Spleen (tissue), 11 donors: Measurements from ENCODE around the gene GPR34. TPM values are rescaled to one million over a fixed set of nuclear protein-coding genes. Genes with fewer than 3 reads are reported as not detected.

Experiments used
- DNase-seq: peaks from one replicate; pipeline ENCODE4 v3.0.0-alpha.2; 2020
- H3K27ac ChIP-seq, 8 donors: fragments of 200-600 bp; sonication (generic) in 7 of 8; 1 replicate in 4 of 8; 2 replicates in 4 of 8; pipeline versions ENCODE4 v1.5.0 to v1.8.0; 2016 to 2021; ENCODE audit warnings: inconsistent platforms in 4 of 8, mild to moderate bottlenecking in 4 of 8, moderate library complexity in 1 of 8
- H3K27me3 ChIP-seq, 7 donors: fragments of 200-600 bp; sonication (generic) in 6 of 7; replicated peaks in 1 of 7; 1 replicate in 4 of 7; 2 replicates in 3 of 7; pipeline versions ENCODE4 v1.5.0 to v1.8.0; 2016 to 2021; ENCODE audit warnings: inconsistent platforms in 3 of 7, mild to moderate bottlenecking in 1 of 7
- H3K36me3 ChIP-seq, 6 donors: fragments of 200-600 bp; sonication (generic) in 5 of 6; 1 replicate in 4 of 6; 2 replicates in 2 of 6; pipeline versions ENCODE4 v1.5.0 to v1.8.0; 2016 to 2021; ENCODE audit warnings: inconsistent platforms in 2 of 6
- H3K4me1 ChIP-seq, 6 donors: fragments of 200-600 bp; sonication (generic) in 5 of 6; 1 replicate in 3 of 6; 2 replicates in 3 of 6; pipeline versions ENCODE4 v1.5.0 to v1.8.0; 2016 to 2021; ENCODE audit warnings: inconsistent platforms in 3 of 6
- H3K4me3 ChIP-seq, 8 donors: fragments of 200-600 bp; sonication (generic) in 7 of 8; 1 replicate in 4 of 8; 2 replicates in 4 of 8; pipeline versions ENCODE4 v1.5.0 to v1.8.0; 2016 to 2021; ENCODE audit warnings: inconsistent platforms in 4 of 8, mild to moderate bottlenecking in 4 of 8, moderate library complexity in 2 of 8
- H3K9me3 ChIP-seq, 8 donors: fragments of 200-600 bp; sonication (generic) in 7 of 8; 1 replicate in 4 of 8; 2 replicates in 4 of 8; pipeline versions ENCODE4 v1.5.0 to v1.8.0; 2016 to 2021; ENCODE audit warnings: inconsistent platforms in 4 of 8
- POLR2A ChIP-seq, 3 donors: fragments of 450-650 bp; IDR thresholded peaks; one replicate each; pipeline ENCODE4 v1.5.1; 2017; ENCODE audit warnings: antibody characterized with exemption in 3 of 3, mild to moderate bottlenecking in 1 of 3
- POLR2AphosphoS5 ChIP-seq, 3 donors: sonication (generic); formaldehyde crosslinking; IDR thresholded peaks; one replicate each; pipeline ENCODE4 v1.5.1; 2017; ENCODE audit warnings: antibody characterized with exemption in 3 of 3
- WGBS, 5 donors: extraction: QIAGEN DNeasy Blood & Tissue Kit in 3 of 5; methylation state at CpG; one replicate each; pipeline versions ENCODE4 v1.1.5 to v1.1.7; 2013 to 2018; 5-methylcytosine and 5-hydroxymethylcytosine counted together
- intact Hi-C: fragments of 100-400 bp; cut with DNase I; formaldehyde crosslinking; loops from one replicate; pipeline ENCODE4 v1.15.0; 2023; ENCODE audit warnings: low total_unique reads
- polyA plus RNA-seq, 3 donors: library from polyadenylated mRNA; stranded (reverse); fragments of 200-250 nt; gene quantifications; one replicate each; pipeline ENCODE4 v1.2.1, GENCODE V29; 2013
- total RNA-seq, 7 donors: library from RNA; depleted of rRNA in 3 of 7; stranded (reverse); fragments of >200 nt in 3 of 7; fragmentation: NEBNext Ultra II Directional in 4 of 7; extraction: Animal tissue kit (Norgen Biotek cat#: 25700) in 4 of 7; gene quantifications; one replicate each; pipeline versions ENCODE4 v1.1.0 to v1.2.1, GENCODE V29; 2016 to 2021
- TF ChIP-seq, protein P1 (sequence below), 11 experiments: fragments of 200-600 bp in 7 of 11; fragments of 450-650 bp in 4 of 11; sonication (generic) in 4 of 11; IDR thresholded peaks in 8 of 11; conservative IDR thresholded peaks in 3 of 11; 1 replicate in 7 of 11; 2 replicates in 4 of 11; pipeline versions ENCODE4 v1.4.0 to v1.8.0; 2016 to 2021; ENCODE audit warnings: antibody characterized with exemption in 11 of 11, inconsistent platforms in 4 of 11, mild to moderate bottlenecking in 1 of 11
- donor health status: healthy with polysubstance abuse.
- donor health status: DM: no; HTN: no; CAD: no; lungs with moderate emphysema.
- donor health status: DM: no; HTN: no; CAD: no.
- donor health status: Bipolar disorder and iron deficiency.
- donor health status: healthy.
- donor health status: DM: no; HTN: no; CAD: no.
- donor health status: DM: yes; HTN: yes; CAD: no.

Gene GPR34
- total and polyA plus RNA-seq, 10 donors: 5.5 to 45.1 (median 15.1) TPM

DNA sequence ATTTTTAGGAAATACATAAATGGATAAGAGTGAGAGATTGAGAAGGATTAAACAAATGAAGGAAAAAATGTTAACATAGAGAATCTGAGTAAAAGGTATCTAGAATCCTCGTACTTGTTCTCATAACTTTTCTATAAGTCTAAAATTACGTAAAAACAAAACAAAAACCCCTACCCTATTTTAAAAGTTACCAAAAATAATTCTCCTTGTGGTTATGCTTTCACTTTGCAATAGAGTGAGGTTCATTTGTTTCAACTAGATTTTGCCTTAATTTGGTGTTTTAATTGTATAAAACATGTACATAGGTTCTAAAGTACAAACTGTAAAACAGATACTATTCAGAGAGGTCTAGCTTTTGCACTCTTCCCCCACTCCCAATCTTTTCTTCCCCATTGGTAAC, 3.8 kb upstream of the GPR34 start:
- intact Hi-C loops: no loop called here

DNA sequence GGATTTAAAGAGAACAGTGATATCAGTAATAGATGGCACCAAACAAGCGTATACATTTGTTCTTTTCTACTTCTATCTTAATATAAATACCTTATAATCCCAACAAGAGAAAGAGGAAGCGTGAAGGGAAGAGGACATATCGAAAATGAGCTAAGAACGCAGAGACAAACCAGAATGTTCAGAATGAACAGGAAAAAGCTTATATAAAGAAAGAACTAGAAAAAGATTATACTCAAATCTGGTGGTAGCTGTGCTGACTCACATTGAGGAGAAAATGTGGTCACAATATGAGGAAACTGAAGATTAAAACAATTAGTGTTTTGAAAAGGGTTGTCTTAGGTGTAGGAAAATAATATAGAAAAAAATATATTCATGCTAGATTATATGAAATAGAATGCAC, 2.0 kb upstream of the GPR34 start:
- Histone ChIP-seq H3K27ac (peak overlapping the region in 1 of 8 donors; percentile 37), H3K9me3 (no peaks in the 10 kb centered on the region), H3K4me1 (peaks cover 0 to 38% (median 5%) of the 10 kb centered on the region in 6 donors), H3K36me3 (no peaks in the 10 kb centered on the region), H3K27me3 (no peaks in the 10 kb centered on the region), H3K4me3 (no peak overlapping the region)
- TF ChIP-seq POLR2A (IDR thresholded peaks at IDR 0.05) (no peak), POLR2AphosphoS5 (IDR thresholded peaks at IDR 0.05) (no peak)
- TF ChIP-seq, protein P1, sequence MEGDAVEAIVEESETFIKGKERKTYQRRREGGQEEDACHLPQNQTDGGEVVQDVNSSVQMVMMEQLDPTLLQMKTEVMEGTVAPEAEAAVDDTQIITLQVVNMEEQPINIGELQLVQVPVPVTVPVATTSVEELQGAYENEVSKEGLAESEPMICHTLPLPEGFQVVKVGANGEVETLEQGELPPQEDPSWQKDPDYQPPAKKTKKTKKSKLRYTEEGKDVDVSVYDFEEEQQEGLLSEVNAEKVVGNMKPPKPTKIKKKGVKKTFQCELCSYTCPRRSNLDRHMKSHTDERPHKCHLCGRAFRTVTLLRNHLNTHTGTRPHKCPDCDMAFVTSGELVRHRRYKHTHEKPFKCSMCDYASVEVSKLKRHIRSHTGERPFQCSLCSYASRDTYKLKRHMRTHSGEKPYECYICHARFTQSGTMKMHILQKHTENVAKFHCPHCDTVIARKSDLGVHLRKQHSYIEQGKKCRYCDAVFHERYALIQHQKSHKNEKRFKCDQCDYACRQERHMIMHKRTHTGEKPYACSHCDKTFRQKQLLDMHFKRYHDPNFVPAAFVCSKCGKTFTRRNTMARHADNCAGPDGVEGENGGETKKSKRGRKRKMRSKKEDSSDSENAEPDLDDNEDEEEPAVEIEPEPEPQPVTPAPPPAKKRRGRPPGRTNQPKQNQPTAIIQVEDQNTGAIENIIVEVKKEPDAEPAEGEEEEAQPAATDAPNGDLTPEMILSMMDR (IDR thresholded peaks at IDR 0.05 in 8 of 11, conservative IDR thresholded peaks at IDR 0.05 in 3 of 11): no peak
- DNase-seq: no peak
- 28 to 55% (median 50%) methylated on average over 4 of the region's 4 CpGs for WGBS, 5 donors
- intact Hi-C loops: no loop called here

More for the DNA sequence above, 3.8 kb upstream of the GPR34 start:
- H3K27me3 ChIP-seq: no peaks in the 10 kb centered on the region
- no peaks in the 10 kb centered on the region for H3K9me3 ChIP-seq
- H3K4me3 ChIP-seq: no peak overlapping the region
- H3K27ac ChIP-seq: no peak overlapping the region
- no peak for DNase-seq
- TF ChIP-seq POLR2AphosphoS5 (IDR thresholded peaks at IDR 0.05): no peak
- TF ChIP-seq, protein P1 (IDR thresholded peaks at IDR 0.05 in 8 of 11, conservative IDR thresholded peaks at IDR 0.05 in 3 of 11): no peak
- peaks cover 0 to 37% (median 4%) of the 10 kb centered on the region in 6 donors for H3K4me1 ChIP-seq
- WGBS, 5 donors: 52 to 79% (median 66%) methylated on average over 2 of the region's 2 CpGs
- no peaks in the 10 kb centered on the region for H3K36me3 ChIP-seq

DNA sequence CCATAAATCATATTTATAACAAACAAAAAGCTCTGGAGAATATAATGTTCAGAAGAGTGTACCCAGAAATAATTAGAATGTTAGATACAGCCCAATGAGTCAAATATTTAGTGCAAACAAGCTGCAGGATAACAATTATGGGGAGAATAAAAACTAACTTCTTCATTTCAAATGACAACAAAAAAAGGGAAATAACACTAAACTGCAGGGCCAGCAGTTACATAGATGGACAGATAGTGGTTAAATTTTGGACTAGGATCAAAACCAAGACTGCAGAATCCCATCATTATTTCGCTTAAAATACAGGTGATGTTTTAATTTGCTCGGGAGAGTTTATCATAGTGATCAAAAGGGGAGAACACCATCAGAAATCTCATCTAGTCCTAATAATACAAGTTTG, 617 bp upstream of the GPR34 start:
- TF ChIP-seq POLR2A (IDR thresholded peaks at IDR 0.05): no peak
- TF ChIP-seq, protein P1 (IDR thresholded peaks at IDR 0.05 in 8 of 11, conservative IDR thresholded peaks at IDR 0.05 in 3 of 11): no peak
- TF ChIP-seq POLR2AphosphoS5 (IDR thresholded peaks at IDR 0.05): no peak
- WGBS, 5 donors: 29 to 74% (median 48%) methylated on average over 2 of the region's 2 CpGs
- Histone ChIP-seq H3K36me3 (no peaks in the 10 kb centered on the region), H3K9me3 (no peaks in the 10 kb centered on the region), H3K27ac (peak overlapping the region in 3 of 8 donors; percentile 34 to 52 (median 37)), H3K4me3 (no peak overlapping the region), H3K4me1 (peaks cover 0 to 51% (median 15%) of the 10 kb centered on the region in 6 donors), H3K27me3 (no peaks in the 10 kb centered on the region)
- no peak for DNase-seq
- intact Hi-C loops: no loop called here

DNA sequence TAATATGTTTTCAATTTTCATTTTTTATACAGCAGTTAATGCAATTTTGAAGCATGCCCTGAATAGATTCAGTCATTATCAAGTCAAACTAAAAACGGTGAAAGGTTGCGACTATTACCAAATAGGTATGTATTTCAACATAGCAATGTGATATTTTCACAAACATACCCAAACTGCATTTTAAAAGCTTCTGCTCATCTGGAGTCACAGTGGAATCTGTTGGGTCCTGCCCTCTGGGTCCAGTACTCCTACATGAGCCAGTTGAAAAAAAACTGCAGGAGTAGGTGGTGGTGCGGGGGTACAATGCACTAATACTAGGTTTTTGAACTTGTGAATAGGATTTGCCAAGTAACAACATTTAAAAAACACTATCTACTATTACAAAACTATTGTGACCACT, 938 bp downstream of the GPR34 start:
- Histone ChIP-seq H3K4me1 (peaks cover 0 to 61% (median 19%) of the 10 kb centered on the region in 6 donors), H3K36me3 (no peaks in the 10 kb centered on the region), H3K4me3 (peak overlapping the region in 2 of 8 donors; percentile 7 to 27), H3K9me3 (no peaks in the 10 kb centered on the region), H3K27ac (peak overlapping the region in 2 of 8 donors; percentile 15 to 52), H3K27me3 (no peaks in the 10 kb centered on the region)
- no peak for DNase-seq
- intact Hi-C loops: no loop called here
- TF ChIP-seq, protein P1 (IDR thresholded peaks at IDR 0.05 in 8 of 11, conservative IDR thresholded peaks at IDR 0.05 in 3 of 11): no peak
- 61 to 92% (median 84%) methylated on average over 3 of the region's 3 CpGs for WGBS, 5 donors
